GM19035 (cell line): ENCODE measurements around the gene CUL4A.
A peak's percentile ranks its signal among the peaks of the same experiment; 100 is the strongest.

ENCODE experiments used
- ATAC-seq: cut with Tn5 transposase; IDR thresholded peaks from one replicate; pipeline ENCODE4 v1.9.1; 2021; ENCODE audit not compliant: unreplicated experiment

The CUL4A gene

GRCh38 chr13:113207890-113208420 lies 1.5 kb upstream of the CUL4A start:
- peak; percentile 11 for ATAC-seq

- ATAC-seq = peak; percentile 81
Measured at GRCh38 chr13:113208421-113209335, 735 bp upstream of the CUL4A start, which contains the start of gene PCID2. PCID2 (minus strand) TSS chr13:113208669; CDS start chr13:113208634, 35 bp downstream.

- ATAC-seq = peak; percentile 33
Measured at GRCh38 chr13:113209759-113210421, 477 bp downstream of the CUL4A start.

- ATAC-seq = no peak
Measured at GRCh38 chr13:113210833-113211232, 1.4 kb downstream of the CUL4A start.

GRCh38 chr13:113211774-113212173 lies 2.4 kb downstream of the CUL4A start:
- no peak for ATAC-seq

- ATAC-seq = no peak
Measured at GRCh38 chr13:113216254-113217048, 7.0 kb downstream of the CUL4A start.

GRCh38 chr13:113218586-113218985 lies 9.2 kb downstream of the CUL4A start:
- no peak for ATAC-seq

GRCh38 chr13:113219256-113219940 lies 10.0 kb downstream of the CUL4A start:
- no peak for ATAC-seq

GRCh38 chr13:113220141-113220598 lies 10.8 kb downstream of the CUL4A start:
- ATAC-seq = no peak

- no peak for ATAC-seq
Measured at GRCh38 chr13:113220877-113221276, 11.5 kb downstream of the CUL4A start.

- ATAC-seq = no peak
Measured at GRCh38 chr13:113223070-113223469, 13.7 kb downstream of the CUL4A start.

GRCh38 chr13:113224486-113224885 lies 15.1 kb downstream of the CUL4A start:
- ATAC-seq = no peak

GRCh38 chr13:113225515-113225914 lies 16.1 kb downstream of the CUL4A start:
- ATAC-seq = no peak

- ATAC-seq = no peak
Measured at GRCh38 chr13:113226873-113227450, 17.5 kb downstream of the CUL4A start.

- no peak for ATAC-seq
Measured at GRCh38 chr13:113229161-113229560, 19.7 kb downstream of the CUL4A start.

GRCh38 chr13:113229791-113230190 lies 20.4 kb downstream of the CUL4A start:
- no peak for ATAC-seq

GRCh38 chr13:113231306-113232207 lies 22.1 kb downstream of the CUL4A start:
- ATAC-seq = no peak

- ATAC-seq = no peak
Measured at GRCh38 chr13:113232208-113233003, 23.0 kb downstream of the CUL4A start.
